ENCODE results near the gene SMIM36.

The SMIM36 gene

DNA sequence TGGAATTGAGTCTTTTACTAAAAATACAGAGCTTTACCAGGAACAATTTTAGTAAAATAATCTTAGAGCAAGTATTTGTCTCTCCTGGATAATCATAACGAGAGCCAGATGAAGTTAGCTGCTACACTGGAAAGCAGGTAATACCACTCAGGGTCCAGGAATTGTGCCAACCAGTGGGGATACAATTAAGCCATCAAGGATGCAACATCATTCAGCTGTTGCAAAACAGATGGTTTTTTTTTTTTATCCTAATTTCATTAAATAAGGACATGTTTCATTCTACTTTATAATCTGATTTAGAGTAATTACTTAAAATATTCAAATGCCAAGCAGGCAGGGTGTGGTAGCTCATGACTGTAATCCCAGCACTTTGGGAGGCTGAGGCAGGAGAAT lies 99.8 kb downstream of the SMIM36 start:
- no peak overlapping the region for H3K4me2 ChIP-seq (ENCODE audit: low read depth, low read length, poor library complexity, severe bottlenecking)
- H4K20me1 ChIP-seq (ENCODE audit: insufficient read depth, low read length, poor library complexity, severe bottlenecking) = no peaks in the 10 kb centered on the region
- no peaks in the 10 kb centered on the region for H3F3A ChIP-seq (ENCODE audit: low read depth)
- H2AFZ ChIP-seq (ENCODE audit: low read length) = no peak overlapping the region
- H3K9me3 ChIP-seq (ENCODE audit: insufficient read depth, low read depth, low read length) = no peaks in the 10 kb centered on the region
- TF ChIP-seq, protein P1, sequence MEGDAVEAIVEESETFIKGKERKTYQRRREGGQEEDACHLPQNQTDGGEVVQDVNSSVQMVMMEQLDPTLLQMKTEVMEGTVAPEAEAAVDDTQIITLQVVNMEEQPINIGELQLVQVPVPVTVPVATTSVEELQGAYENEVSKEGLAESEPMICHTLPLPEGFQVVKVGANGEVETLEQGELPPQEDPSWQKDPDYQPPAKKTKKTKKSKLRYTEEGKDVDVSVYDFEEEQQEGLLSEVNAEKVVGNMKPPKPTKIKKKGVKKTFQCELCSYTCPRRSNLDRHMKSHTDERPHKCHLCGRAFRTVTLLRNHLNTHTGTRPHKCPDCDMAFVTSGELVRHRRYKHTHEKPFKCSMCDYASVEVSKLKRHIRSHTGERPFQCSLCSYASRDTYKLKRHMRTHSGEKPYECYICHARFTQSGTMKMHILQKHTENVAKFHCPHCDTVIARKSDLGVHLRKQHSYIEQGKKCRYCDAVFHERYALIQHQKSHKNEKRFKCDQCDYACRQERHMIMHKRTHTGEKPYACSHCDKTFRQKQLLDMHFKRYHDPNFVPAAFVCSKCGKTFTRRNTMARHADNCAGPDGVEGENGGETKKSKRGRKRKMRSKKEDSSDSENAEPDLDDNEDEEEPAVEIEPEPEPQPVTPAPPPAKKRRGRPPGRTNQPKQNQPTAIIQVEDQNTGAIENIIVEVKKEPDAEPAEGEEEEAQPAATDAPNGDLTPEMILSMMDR (conservative IDR thresholded peaks at IDR 0.05; ENCODE audit: low read length) = no peak
- TF ChIP-seq EZH2phosphoT487 (IDR thresholded peaks at IDR 0.05; ENCODE audit: borderline replicate concordance) = no peak
- H3K27me3 ChIP-seq (ENCODE audit: insufficient read depth, low read length, poor library complexity, severe bottlenecking) = no peaks in the 10 kb centered on the region
- H3K9ac ChIP-seq (ENCODE audit: low read depth, low read length, poor library complexity, severe bottlenecking) = no peak overlapping the region
- peaks cover 53% of the 10 kb centered on the region; the same call in 1 of the 2 replicates for H3K36me3 ChIP-seq (ENCODE audit: insufficient read depth, low read length)
- H3K4me1 ChIP-seq (ENCODE audit: insufficient read depth, low read length, poor library complexity, severe bottlenecking) = peaks cover 15% of the 10 kb centered on the region
- H3K9me2 ChIP-seq (replicated peaks; ENCODE audit: low read depth, low read length) = no peaks in the 10 kb centered on the region
- H3K4me3 ChIP-seq (ENCODE audit: low read length, poor library complexity, severe bottlenecking) = no peak overlapping the region
- H3K79me2 ChIP-seq (ENCODE audit: insufficient read depth, low read length) = peaks cover 10% of the 10 kb centered on the region; the same call in 1 of the 2 replicates

DNA sequence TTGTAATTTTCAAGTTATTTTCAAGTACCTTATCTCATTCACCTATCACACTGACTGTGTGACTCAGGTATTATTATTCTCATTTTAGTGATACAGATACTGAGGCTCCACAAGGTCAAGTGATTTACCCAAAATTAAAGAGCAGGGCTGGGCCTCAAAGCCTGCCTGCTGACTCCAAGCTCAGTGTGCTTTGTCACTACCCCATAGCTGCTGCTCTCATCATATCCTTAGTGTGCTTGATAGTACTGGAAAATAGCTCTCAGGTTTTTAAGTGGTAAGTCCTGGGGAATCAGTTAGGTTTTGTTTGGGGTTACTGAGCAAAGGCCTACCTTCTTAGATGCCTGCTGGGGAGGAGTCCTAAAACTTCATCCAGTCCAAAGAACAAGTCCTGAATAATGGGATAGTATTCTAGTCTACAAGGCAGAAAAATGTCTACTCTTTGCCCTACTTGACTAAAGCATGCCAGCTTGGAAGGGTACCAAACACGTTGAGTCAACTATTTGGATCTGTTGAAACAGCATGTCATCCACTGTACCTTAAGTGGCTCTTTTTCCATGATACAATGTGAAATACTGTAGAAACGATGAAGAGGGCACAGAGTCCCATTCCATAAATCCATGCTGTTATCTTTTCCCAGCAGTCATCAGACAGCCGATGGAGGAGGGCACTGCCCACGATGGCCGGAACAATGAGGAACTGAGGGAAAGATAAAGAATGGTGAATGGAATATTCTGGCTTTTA lies 100.4 kb downstream of the SMIM36 start:
- H2AFZ ChIP-seq (ENCODE audit: low read length) = no peak overlapping the region
- no peak overlapping the region for H3K4me2 ChIP-seq (ENCODE audit: low read depth, low read length, poor library complexity, severe bottlenecking)

DNA sequence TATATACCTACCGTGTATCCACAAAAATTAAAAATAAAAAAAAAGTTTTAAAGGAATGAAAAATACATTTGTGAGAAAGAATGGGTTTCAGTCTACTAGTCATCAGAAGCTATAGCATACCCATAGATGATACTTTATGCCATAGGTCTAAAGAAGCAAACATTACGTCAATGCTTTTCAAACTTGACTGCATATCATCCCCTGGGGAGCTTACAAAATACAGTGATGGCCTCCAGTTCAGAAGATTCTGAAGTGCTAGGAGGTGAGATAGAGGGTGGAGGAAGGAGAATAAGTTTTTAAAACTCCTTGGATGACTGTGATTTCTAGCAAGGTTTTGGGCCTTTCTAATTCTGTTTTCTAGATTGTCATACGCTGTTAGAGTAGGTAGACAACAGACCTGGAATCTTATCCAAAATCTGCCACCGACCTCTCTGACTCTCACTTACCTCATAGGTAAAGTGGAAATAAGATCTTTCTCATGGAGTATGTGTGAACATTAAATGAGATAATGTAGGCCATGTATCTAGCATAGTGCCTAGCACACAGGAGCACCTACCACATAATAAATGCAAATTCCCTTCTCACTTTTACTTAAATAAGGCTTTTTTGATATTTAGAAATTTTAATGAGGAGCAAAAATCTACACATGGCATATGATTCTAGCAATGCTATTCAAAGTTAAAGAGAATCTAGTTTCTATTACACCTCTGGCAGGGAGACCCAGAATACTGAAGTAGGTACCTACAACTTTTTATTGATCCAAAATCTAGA lies 102.0 kb downstream of the SMIM36 start:
- Histone ChIP-seq H3K9me3 (ENCODE audit: insufficient read depth, low read depth, low read length) (no peaks in the 10 kb centered on the region), H3K79me2 (ENCODE audit: insufficient read depth, low read length) (no peaks in the 10 kb centered on the region), H3K27me3 (ENCODE audit: insufficient read depth, low read length, poor library complexity, severe bottlenecking) (no peaks in the 10 kb centered on the region), H3K9me2 (replicated peaks; ENCODE audit: low read depth, low read length) (no peaks in the 10 kb centered on the region), H3K4me2 (ENCODE audit: low read depth, low read length, poor library complexity, severe bottlenecking) (no peak overlapping the region), H3F3A (ENCODE audit: low read depth) (no peaks in the 10 kb centered on the region), H3K9ac (ENCODE audit: low read depth, low read length, poor library complexity, severe bottlenecking) (no peak overlapping the region), H3K4me3 (ENCODE audit: low read length, poor library complexity, severe bottlenecking) (no peak overlapping the region), H3K4me1 (ENCODE audit: insufficient read depth, low read length, poor library complexity, severe bottlenecking) (peaks cover 9% of the 10 kb centered on the region), H3K36me3 (ENCODE audit: insufficient read depth, low read length) (peaks cover 65% of the 10 kb centered on the region; the same call in 1 of the 2 replicates), H2AFZ (ENCODE audit: low read length) (no peak overlapping the region), H4K20me1 (ENCODE audit: insufficient read depth, low read length, poor library complexity, severe bottlenecking) (no peaks in the 10 kb centered on the region)
- no peak for TF ChIP-seq EZH2phosphoT487 (IDR thresholded peaks at IDR 0.05; ENCODE audit: borderline replicate concordance)
- TF ChIP-seq, protein P1 (conservative IDR thresholded peaks at IDR 0.05; ENCODE audit: low read length) = no peak

More for the DNA sequence above, 100.4 kb downstream of the SMIM36 start:
- no peaks in the 10 kb centered on the region for H3K27me3 ChIP-seq (ENCODE audit: insufficient read depth, low read length, poor library complexity, severe bottlenecking)
- H3K79me2 ChIP-seq (ENCODE audit: insufficient read depth, low read length) = peaks cover 10% of the 10 kb centered on the region; the same call in 1 of the 2 replicates
- H3K9ac ChIP-seq (ENCODE audit: low read depth, low read length, poor library complexity, severe bottlenecking) = no peak overlapping the region
- peaks cover 12% of the 10 kb centered on the region for H3K4me1 ChIP-seq (ENCODE audit: insufficient read depth, low read length, poor library complexity, severe bottlenecking)
- H3K9me2 ChIP-seq (replicated peaks; ENCODE audit: low read depth, low read length) = no peaks in the 10 kb centered on the region
- H3K9me3 ChIP-seq (ENCODE audit: insufficient read depth, low read depth, low read length) = no peaks in the 10 kb centered on the region
- no peaks in the 10 kb centered on the region for H3F3A ChIP-seq (ENCODE audit: low read depth)
- peaks cover 56% of the 10 kb centered on the region; the same call in 1 of the 2 replicates for H3K36me3 ChIP-seq (ENCODE audit: insufficient read depth, low read length)
- no peaks in the 10 kb centered on the region for H4K20me1 ChIP-seq (ENCODE audit: insufficient read depth, low read length, poor library complexity, severe bottlenecking)
- TF ChIP-seq EZH2phosphoT487 (IDR thresholded peaks at IDR 0.05; ENCODE audit: borderline replicate concordance) = no peak
- TF ChIP-seq, protein P1 (conservative IDR thresholded peaks at IDR 0.05; ENCODE audit: low read length) = no peak
- no peak overlapping the region for H3K4me3 ChIP-seq (ENCODE audit: low read length, poor library complexity, severe bottlenecking)
